Stimulated activated CD8-positive, alpha-beta memory T cell treated with anti-CD3 and anti-CD28 coated beads, Interleukin-15, amount 100 ng/mL, for 24 hours (primary cell): ENCODE results near the gene NHSL1.

Experiments
- DNase-seq: peaks from one replicate; pipeline ENCODE4 v3.0.0-alpha.2; 2020; ENCODE audit warnings: low read depth

Gene NHSL1

DNA sequence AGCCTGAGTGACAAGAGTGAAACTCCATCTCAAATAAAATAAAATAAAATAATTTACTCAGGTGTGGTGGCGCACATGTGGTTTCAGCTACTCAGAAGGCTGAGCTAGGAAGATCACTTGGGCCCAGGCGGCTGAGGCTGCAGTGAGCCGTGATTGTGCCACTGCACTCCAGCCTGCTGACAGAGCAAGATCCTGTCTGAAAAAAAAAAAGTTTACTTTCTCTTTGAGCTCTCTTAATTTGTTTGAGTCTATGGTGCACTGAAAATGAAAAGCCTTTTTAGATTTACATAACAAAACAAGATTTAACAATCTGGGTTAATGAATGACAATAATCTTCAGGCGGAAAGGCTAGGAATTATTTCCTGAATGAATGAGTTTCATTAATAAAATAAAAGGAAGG, 23.3 kb upstream of the NHSL1 start:
- no peak for DNase-seq

DNA sequence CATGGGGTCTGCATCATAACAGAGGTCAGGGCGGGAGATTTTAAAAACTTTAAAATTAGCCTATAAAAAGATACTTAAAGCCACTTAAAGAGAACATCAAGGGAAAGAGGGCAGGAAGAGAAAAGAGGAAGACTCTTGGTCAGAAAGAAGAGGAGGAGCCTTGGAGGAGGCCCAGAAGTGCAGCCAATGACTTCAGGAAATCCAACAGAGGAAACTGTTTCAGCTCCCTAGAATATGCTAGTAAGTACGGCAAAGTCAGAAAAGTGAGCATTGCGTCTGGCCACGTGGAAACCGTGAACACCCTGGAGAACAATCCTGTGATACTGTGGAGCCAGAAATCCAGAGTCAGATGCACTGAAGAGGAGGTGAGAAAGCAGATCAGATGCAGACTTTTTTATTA, 22.5 kb upstream of the NHSL1 start:
- DNase-seq = no peak

DNA sequence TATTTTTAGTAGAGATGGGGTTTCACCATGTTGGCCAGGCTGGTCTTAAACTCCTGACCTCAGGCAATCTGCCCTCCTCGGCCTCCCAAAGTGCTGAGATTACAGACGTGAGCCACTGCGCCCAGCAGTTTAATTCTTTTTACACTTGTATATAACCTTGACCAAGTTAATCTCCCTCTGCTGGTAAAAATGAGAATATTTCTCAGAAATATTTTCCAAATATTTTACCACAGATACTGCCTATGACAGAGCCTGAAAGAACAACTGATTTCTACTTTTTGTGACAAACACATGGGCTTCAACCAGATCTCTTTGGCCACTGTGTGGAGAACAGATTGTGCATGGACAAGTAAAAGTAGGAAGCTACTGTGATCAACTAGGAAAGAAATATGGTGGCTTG, 21.2 kb upstream of the NHSL1 start:
- DNase-seq = no peak

DNA sequence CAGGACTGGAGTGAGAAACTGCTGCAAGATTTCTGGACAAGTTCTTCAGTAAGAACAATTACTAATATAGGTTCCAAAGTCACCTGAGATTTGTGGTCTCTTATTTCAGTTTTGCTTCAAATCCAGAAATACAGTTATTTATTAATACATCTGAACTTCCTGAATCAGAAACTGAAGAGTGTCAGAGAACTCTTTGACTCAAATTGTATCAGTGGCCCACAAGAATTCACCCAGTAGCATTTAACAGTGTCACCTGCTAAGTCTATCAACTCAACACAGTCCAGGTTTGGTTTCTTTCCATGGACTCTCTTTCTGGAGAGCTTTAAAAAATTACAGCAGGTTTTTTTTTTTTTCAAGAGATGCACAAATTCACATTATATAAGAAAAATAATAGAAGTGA, 18.8 kb upstream of the NHSL1 start:
- no peak for DNase-seq

DNA sequence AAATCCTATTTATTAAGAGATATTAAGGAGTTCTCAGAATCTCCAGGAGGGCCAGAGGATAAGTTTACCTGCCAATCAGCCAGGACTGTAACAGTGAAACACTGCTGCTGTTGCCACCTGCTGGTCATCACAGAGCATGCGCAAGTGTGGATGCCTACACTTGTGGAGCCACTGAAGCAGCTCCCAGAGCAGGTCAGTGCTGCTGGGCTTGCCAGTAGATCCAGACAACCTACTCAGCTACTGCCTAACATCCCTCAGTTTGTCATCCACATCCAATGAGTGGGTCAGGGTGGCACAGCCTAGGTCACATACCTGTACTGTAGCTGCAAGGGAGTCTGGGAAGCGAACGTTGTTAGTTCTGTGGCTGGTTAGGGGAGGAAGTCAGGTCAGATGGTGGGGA, 18.3 kb upstream of the NHSL1 start:
- peak; percentile 12 for DNase-seq

DNA sequence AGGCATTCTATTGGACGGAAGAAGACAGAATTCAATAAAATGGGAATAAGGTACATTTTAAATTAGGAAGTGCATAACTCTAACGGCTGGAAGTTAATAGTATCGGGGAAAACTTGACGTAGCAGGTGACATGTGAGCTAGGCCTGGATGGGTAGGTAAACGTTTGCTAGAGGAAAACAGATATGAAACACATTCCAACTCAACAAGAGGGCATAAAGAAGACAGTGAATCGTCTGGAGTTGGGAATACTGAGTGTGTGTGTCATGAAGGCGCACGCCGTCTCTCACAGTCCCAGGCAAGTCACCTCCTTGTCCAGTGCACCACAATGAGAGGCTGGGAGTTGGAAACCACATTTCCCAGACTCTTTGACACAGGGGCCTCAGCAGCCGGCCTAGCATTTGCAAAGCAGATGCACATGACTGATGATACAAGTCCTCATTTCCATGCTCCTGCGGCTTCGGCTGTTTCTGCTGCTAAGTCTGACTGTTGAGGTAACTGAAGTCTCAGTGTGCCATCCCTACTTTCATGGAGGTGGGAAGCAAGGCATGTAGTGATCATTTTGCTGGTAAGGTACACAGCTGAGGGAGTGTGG, 16.5 kb upstream of the NHSL1 start:
- DNase-seq = no peak

DNA sequence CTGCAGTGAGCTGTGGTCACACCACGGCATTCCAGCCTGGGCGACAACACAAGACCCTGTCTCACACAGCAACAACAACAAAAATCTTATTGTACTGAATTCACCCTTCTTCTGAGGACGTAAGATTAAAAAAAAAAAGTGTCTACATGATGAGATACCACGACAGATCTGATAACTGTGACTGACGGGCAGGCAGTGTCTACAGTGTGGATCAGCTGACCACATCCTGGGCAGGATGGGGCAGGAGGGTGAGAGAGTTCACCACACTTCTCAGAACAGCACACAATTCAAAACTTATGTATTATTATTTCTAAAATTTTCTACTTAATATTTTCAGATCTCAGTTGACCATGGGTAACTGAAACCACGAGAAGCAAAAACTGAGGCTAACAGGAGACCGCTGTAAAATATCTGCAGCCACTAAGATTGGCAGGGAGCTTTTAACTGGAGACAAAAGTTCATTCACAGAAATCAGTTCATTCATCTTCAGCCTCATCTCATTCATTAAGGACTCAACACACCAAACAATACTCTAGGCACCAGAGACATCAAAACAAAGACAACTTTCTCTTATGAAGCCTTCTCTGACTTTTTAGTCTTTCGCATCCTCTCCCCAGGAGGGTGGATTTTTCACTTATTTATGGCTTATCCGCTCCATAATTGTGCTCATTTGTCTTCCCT, 15.7 kb upstream of the NHSL1 start:
- no peak for DNase-seq

DNA sequence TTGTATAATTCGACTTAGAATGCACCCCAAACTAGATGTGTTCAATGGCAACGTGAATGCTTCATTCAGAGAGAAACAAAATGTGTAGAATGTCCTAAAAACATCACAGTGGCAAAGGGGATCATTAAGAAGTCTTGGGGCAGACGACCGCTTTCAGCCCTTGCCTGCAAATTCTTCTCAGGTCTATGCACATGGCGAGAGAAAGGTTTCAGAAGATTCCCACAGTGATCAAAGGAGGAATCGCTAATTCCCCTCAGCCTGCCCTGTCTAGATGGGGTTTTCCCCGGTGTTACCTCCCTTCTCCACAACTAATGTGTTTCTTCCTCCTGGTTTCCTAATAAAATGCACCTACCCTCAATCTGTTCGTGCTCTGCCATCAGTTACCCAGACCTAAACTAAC, 13.3 kb upstream of the NHSL1 start:
- DNase-seq = no peak

DNA sequence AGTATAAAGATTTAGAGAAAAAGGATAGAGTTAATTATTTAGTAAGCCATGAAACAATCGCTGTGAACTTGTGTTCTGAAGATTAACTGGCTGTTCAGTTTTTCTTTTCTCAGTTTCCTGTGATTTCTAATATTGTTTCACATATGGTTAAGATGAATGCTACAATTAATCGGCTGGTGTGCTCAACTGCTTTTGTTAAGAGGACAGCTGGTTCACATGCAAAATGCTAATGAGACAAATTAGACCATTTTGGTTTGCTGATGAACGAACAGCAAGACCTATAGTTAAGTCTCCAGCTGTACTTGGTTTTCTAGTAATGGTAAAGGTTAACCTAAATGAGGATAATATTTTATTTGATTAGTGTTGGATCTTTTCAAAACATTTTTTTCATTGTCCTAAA, 10.8 kb upstream of the NHSL1 start:
- no peak for DNase-seq

DNA sequence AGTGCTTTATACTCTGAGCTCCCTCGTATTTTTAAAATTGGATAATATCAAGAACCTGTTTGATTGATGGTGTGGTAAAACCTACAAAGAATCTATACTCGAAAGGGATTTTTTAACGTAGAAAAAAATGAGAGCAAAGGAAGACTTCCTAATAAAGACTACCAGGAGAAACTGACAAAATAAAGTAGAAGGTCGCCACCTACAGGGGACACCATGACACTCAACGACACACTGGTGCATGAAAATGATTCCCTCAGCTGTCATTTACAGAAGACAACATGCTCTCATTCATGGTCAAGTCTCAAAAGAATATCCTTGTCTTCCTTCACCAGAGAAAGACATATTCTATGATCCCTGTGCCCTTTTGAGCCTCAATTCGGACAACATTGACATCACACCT, 10.1 kb upstream of the NHSL1 start:
- no peak for DNase-seq

DNA sequence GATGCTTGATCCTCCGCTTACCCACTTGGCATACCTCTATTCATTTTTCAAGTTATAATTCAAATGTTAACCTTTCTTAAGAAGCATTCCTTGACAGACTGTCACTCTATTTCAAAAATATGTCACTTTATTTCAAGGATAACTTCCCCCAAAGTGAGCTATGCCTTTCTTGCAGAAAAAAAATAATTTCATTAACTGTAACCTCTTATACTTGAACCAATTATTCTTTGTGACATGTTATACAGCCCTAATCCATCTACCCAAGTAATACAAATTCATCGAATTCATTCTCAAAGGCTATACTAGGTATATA, 9.3 kb upstream of the NHSL1 start:
- DNase-seq = no peak

DNA sequence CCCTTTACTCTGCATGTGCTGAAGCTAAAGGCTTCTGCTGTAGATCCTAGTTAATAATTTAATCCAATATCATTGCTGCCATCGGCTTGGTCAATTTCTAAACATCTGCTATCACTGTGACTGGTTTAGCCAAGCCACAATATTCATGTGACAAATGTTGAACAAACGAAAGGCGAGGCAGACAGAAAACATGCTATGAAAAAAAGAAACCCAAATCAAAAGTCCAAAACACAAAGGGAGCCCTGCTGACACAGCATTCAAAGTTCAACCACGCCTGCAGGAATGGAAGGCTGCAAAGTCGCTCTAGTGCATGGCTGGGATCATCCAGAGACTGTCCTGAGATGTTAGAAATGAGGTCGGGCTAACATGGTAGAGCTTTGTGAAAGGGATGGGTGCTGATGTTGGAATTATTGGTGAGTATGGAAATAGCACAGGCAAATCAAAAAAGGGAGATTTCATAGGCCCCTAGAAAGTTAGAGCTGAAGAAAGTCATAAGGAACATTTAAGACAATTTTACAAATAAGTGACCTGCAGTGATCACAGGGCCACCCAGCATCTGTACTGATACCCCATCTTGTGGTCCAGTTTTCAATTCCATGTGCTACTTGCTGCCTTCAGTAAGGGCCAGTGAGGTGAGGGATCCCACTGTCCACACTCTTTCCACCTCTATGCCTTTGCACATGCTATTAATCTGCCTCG, 8.8 kb upstream of the NHSL1 start:
- DNase-seq = no peak

DNA sequence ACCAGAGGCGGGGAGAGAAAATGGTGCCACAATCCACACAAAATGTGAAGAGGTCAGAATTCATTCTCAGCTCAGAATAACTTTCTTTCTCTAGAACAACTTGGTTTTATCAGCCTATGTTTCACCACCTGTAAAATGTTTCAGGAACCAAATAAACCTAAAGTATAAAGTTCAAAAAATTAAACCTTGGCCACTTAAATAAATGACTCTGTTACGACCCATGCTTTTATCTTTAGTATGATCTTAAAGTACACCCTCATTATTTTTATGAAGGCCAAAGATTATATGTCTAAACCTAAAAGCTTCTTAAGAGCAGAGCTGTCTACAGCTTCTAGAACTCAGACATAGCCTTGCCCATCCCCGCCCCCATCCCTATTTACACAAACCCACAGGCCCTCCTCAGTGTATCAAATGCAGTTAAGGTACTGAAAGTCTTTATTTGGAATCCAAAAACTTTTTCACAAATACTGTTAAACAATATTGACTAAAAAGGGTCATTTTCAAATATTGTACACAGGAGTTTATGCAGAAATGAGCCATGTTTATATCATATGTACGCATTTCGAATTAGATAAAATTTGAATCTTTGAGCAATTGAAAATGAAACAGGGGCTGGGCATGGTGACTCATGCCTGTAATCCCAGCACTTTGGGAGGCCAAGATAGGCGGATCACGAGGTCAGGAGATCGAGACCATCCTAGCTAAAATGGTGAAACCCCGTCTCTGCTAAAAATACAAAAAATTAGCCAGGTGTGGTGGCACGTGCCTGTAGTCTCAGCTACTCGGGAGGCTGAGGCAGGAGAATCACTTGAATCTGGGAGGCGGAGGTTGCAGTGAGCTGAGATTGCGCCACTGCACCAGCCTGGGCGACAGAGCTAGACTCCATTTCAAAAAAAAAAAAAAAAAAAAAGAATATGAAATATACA, 5.7 kb upstream of the NHSL1 start:
- DNase-seq = no peak

DNA sequence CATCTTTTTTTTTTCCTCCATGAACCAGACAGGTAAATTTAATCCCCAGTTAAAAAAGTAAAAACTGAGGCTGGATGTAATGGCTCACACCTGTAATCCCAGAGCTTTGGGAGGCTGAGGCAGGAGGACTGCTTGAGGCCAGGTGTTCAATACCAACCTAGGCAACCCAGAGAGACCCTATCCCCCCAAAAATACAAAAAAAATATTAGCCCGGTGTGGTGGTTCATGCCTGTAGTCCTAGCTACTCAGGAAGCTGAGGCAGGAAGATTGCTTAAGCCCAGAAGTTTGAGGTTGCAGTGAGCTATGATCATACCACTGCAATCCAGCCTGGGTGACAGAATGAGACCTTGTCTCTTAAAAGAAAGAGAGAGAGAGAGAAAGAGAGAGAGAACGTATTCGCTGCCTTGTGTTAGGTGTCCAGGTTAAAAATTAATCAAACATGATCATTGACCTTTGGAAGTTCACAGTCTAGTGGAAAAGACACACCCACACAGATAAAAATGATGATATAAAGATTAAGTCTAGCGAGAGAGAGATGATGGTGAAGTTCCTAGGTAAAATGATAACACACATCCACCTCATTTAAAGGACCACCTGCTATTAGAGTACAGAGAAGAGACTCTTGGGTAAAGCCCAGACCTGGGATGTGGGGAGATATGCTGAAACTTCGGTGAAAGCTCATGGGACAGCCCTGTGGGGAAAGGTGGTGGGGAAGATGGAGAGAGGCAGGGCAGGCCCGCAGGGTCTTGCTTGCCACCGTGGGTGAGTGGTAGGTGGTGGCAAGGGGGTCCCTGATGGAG, 4.8 kb upstream of the NHSL1 start:
- DNase-seq = no peak

DNA sequence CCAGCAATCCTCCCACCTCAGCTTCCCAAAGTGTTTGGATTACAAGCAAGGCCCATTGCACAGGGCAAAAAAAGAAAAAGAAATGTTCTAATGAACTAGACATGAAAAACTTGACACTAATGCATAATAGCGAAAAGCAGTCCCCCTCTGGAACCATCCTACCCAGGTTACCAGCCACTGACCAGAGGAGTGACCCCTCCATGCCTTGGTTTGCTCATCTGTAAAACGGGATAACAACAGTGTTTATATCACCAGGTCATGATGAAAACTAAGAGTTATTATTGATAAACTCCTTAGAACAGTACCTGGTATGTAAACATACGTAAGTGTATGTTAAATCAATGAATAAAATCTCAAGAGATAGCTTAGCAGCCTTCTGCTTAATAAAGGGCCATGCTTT, 3.3 kb upstream of the NHSL1 start:
- no peak for DNase-seq

DNA sequence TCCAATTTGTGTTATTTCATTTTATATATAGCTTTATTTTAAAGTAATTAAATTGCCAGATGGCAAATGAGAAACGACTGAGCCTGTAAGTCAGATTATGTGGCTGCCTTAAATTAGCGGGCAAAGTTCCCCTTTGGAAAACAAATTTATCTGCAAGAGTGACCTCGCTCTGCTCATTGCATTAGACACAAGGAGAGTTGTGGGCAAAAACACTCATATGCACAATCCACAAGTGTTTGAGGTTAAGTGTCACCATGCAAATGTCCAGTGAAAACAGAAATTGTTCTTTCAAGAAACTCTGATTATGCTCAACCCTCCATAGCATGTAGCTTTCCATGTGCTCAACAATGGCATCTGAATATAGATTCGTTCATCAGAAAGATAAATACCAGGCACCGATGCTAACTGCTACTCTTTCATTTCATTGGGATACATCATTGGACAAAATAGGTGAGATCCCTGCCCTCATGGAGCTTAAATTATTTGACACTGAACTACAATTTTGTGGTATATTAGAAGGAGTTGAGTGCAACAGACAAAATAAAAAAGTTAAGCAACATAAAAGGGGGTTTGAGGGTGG, 1.7 kb upstream of the NHSL1 start:
- DNase-seq = no peak

DNA sequence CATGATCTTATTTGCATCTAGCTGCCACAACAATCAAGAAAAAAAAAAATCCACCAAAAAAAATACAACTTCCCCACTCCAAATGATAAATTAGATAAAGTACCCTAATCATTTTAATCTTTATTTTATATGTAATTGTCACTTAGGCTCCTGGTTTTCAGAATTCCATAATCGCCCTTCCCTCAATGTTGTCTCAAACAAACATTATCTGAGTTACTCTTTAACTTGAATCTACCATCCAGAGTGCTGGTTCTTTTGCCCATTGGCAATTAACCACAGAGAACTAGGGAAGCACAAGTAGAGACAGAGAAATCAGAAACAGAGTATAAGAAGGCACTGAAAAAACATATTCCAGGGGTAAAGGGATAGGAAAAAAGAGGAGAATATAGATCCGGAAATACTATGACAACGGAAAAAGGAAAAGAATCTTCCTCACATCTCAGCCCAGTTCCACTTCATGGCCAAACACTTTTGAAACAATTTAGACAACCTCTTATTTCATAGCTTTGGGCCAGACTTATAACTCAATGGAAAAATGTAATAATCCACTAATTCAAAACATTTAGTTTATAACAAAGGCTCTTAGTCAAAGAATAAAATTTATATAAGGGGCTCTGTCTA, 861 bp upstream of the NHSL1 start:
- DNase-seq = no peak

DNA sequence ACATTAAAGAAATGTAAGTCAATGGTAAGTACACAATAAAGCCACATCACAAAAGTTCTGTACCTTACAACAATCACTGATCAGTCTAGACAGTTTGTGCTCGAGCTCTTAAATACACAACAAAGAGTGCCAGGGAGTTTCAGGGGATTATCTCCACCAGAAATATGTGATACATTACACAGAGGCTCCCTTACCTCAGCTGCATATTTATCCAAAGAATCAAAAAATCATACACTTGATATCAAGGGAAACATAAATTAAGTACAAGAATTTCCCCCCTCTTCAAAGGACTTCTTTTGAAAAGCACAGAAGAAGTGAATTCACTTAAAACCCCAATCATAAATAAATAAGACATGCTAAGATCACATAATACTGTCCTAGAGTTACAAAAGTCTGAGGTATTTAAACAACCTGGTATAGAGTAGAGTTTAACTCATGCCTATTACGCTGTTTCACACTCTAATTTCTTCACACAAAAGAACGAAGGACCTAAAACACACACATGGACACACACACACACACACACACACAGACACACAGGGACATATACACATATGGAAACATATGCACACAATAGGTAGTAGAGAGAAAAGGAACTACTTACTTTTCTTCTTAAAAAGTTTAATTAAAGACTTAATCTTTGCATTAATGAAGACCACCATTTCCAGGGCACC, 528 bp downstream of the NHSL1 start:
- DNase-seq = no peak

DNA sequence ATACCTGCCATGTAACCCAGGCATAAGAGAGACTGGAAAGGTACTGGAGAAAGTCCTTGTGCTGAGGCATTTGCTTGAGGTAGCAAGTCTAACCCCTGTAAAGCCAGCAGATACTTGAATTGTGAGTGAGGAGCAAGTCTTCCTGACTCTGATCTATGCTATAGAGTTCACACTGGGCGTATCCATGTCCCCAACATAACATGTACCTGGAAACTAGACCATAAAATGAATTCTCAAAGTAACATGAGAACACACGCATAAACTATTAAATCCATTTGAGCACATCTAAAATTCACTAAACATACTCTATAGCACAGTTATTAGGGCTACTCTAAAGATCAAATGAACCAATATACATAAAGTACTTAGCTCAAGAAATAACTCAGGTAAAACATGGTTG, 2.0 kb downstream of the NHSL1 start:
- DNase-seq = no peak

DNA sequence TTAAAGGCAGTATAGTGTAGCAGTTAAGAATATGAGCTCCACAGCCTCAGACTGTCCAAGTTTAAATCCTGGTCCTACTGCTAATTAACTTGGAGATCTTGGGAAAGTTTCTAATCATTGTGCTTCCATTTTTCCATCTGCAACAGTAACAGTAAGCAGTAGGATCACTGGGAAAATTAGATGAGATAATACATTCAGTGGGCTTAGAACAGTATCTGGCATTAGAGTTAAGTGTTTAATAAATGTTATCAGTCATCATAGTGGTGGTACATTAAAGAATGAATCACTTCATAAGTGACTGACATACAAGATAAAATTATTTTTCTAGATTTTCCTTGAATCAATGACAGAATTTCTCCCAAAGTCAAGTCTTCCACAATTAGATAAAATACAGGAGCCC, 5.0 kb downstream of the NHSL1 start:
- no peak for DNase-seq

DNA sequence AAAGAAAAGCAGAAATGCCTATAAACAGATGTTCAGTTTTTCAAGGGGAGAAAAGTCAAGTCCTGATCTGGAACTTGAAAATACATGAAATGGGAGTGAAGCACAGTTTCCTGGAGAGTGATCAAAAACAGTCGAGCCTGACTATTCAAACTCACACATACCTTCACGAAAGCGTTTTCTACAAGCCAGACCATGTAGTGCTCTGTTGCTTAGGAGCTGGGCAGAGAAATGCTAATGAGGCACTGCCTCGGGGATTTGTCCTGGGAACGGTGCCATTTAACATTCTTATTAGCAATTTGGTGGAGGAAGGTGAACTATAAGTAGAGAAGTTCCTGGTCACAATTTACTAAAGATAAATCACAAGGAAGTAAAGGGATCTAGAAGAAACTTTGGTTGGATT, 5.9 kb downstream of the NHSL1 start:
- no peak for DNase-seq
